EH (cell line): ENCODE data around the gene TIMM21.

Source experiments
- DNase-seq: peaks from one replicate; pipeline ENCODE4 v3.0.0-alpha.2; 2015; ENCODE audit warnings: low read depth

TIMM21 gene

GRCh38 chr18:74191577-74191976 is 43.3 kb downstream of the TIMM21 start:
- no peak for DNase-seq

- no peak for DNase-seq
Observed at GRCh38 chr18:74194691-74195090, 46.4 kb downstream of the TIMM21 start.

- DNase-seq: peak; percentile 70
Observed at GRCh38 chr18:74196220-74197119, 48.1 kb downstream of the TIMM21 start.

- no peak for DNase-seq
Observed at GRCh38 chr18:74197705-74198341, 49.5 kb downstream of the TIMM21 start.

GRCh38 chr18:74198453-74198852 is 50.1 kb downstream of the TIMM21 start:
- no peak for DNase-seq

DNA sequence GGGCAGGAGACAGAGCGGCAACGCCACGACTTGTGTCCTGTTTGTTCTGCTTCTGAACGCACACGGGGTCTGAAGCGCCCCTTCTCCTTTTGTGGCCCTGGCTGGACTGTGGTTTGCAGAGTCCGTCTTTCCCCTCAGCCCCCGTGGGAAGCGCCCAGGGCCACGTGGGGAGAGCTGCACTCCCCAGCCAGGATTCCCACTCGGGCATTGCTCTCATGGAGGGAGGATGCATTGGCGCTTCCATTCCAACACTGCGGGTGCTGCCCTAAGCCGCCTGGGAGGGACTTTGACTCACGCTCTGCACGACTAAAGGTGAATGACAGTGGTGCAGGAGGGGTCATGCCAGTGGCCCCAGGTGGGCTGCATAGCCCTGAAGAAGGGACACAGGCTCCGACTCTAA is 52.5 kb downstream of the TIMM21 start:
- DNase-seq: no peak

DNA sequence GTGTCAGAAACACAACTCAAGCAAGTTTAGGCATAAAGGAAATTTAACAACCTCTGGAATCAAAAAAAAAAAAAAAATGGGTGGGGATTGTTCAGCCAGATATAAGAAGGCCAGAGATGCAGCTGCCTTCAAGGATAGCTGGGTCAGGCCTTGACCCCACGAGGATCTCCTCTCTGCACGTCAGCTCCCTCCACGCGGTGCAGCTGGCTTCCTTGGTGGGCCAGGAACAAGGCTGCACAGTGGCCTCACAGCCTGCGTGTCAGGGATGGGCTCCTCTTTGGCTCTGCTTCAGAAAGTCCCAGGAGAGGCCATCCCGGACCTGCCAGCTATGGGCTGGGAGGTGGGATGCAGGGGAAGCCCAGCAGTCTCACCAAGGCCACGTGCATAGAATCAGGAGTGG is 55.5 kb downstream of the TIMM21 start:
- DNase-seq: no peak

DNA sequence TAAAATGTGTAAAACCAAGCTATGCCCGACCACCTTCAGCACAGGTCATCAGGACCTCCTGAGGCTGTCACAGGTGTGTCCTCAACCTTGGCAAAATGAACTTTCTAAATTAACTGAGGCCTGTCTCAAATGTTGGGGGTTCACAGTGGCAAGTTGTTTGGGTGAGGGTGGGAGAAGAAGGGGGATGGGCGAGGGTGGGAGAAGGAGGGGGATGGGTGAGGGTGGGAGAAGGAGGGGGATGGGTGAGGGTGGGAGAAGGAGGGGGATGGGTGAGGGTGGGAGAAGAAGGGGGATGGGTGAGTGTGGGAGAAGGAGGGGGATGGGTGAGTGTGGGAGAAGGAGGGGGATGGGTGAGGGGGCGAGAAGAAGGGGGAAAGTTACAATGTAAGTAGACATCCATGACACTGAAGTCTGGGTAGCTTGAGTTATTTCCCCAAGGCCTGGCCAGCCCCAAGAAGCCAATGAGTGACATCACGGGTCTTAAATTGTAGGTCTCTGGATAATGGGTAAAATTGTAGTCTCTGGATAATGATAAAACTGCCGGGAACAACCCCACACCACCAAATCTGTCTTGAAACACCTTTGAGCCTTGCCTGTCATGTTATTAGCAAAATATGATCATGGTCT is 56.3 kb downstream of the TIMM21 start:
- peak; percentile 19 for DNase-seq
